Endothelial cell of umbilical vein (primary cell): ENCODE results near the gene CACNA1C. TPM values are rescaled to one million over a fixed set of nuclear protein-coding genes. Genes with fewer than 3 reads are reported as not detected.

Experiments used
- BruUV-seq: library from RNA; stranded (reverse); fragments of 400-500 nt; replicated peaks from 2 replicates; lab custom pipeline; 2021; lab: Mats Ljungman, UMichigan
- CTCF ChIA-PET: fragments of 300-600, 350-600 bp; sonication (Branson Sonifier 250); formaldehyde crosslinking; loops from one replicate; lab custom pipeline; 2021; ENCODE audit warnings: antibody characterized with exemption, inconsistent platforms; lab: Charles Lee
- POLR2A ChIA-PET: fragments of 300-600, 350-600 bp; sonication (Branson Sonifier 250); formaldehyde crosslinking; loops from one replicate; lab custom pipeline; 2021; ENCODE audit warnings: antibody characterized with exemption, inconsistent platforms; lab: Charles Lee
- DNase-seq: peaks from one replicate; pipeline ENCODE4 v3.0.0-alpha.2; 2011; ENCODE audit warnings: low read depth, low spot score
- FAIRE-seq: peaks from 2 replicates; lab custom pipeline; 2011; peaks lifted over from hg19 to GRCh38; lab: Jason Lieb, UNC
- H2AFZ ChIP-seq: 2 replicates; pipeline ENCODE4 v1.6.0; 2012; ENCODE audit warnings: low read depth, low read length, control low read depth, inconsistent platforms
- H3K27ac ChIP-seq: 2 replicates; pipeline ENCODE4 v1.5.1; 2011; ENCODE audit warnings: low read depth, mild to moderate bottlenecking, control low read depth, low read length, moderate library complexity; ENCODE audit not compliant: insufficient read depth
- H3K27me3 ChIP-seq, 2 experiments: 2 replicates each; pipeline versions ENCODE4 v1.6.0 to v1.6.1; 2011; ENCODE audit warnings: low read length in 2 of 2, mixed read lengths in 1 of 2; ENCODE audit not compliant: control insufficient read depth in 2 of 2, insufficient read depth in 2 of 2
- H3K36me3 ChIP-seq, 2 experiments: 2 replicates in 1 of 2; 3 replicates in 1 of 2; pipeline ENCODE4 v1.5.1; 2011; ENCODE audit warnings: low read length in 2 of 2, mild to moderate bottlenecking in 1 of 2, moderate library complexity in 1 of 2; ENCODE audit not compliant: control insufficient read depth in 2 of 2, insufficient read depth in 2 of 2; ENCODE audit errors: extremely low read depth in 1 of 2
- H3K4me1 ChIP-seq: 3 replicates; pipeline ENCODE4 v1.5.1; 2011; ENCODE audit warnings: mild to moderate bottlenecking, low read length; ENCODE audit not compliant: control insufficient read depth, insufficient read depth; ENCODE audit errors: extremely low read depth
- H3K4me2 ChIP-seq: 2 replicates; pipeline ENCODE4 v1.6.1; 2011; ENCODE audit warnings: low read length, control low read depth, mixed read lengths; ENCODE audit not compliant: insufficient read depth
- H3K4me3 ChIP-seq, 3 experiments: fragments of 200-600 bp in 1 of 3; sonication (generic), shearing (Covaris generic) in 1 of 3; replicated peaks in 1 of 3; 2 replicates each; pipeline ENCODE4 v1.5.1; 2011 to 2016; ENCODE audit warnings: control low read depth in 3 of 3, low read length in 3 of 3, mild to moderate bottlenecking in 2 of 3, inconsistent platforms in 1 of 3, low read depth in 1 of 3, moderate library complexity in 1 of 3; ENCODE audit not compliant: insufficient read depth in 1 of 3
- H3K79me2 ChIP-seq: 2 replicates; pipeline ENCODE4 v1.6.0; 2012; ENCODE audit warnings: low read length, inconsistent platforms; ENCODE audit not compliant: control insufficient read depth, insufficient read depth
- H3K9ac ChIP-seq: replicated peaks from 2 replicates; pipeline ENCODE3; 2011; ENCODE audit warnings: low read length, control low read depth; ENCODE audit not compliant: insufficient read depth; ENCODE audit errors: extremely low read depth
- H3K9me1 ChIP-seq: replicated peaks from 3 replicates; pipeline ENCODE4 v1.6.0; 2011; ENCODE audit warnings: mild to moderate bottlenecking, low read length; ENCODE audit not compliant: control insufficient read depth, insufficient read depth; ENCODE audit errors: extremely low read depth
- H3K9me3 ChIP-seq: replicated peaks from 2 replicates; pipeline ENCODE4 v1.5.1; 2012; ENCODE audit warnings: low read length, inconsistent platforms; ENCODE audit not compliant: control insufficient read depth, insufficient read depth
- H4K20me1 ChIP-seq: replicated peaks from 2 replicates; pipeline ENCODE3; 2011; ENCODE audit warnings: mild to moderate bottlenecking, low read length; ENCODE audit not compliant: control insufficient read depth, insufficient read depth; ENCODE audit errors: extremely low read depth
- CTCF ChIP-seq, 2 donors: IDR thresholded peaks; 1 replicate in 1 of 2; 2 replicates in 1 of 2; pipeline ENCODE4 v1.5.1; 2011; ENCODE audit warnings: low read length in 2 of 2, mild to moderate bottlenecking in 2 of 2, moderate library complexity in 2 of 2, control low read depth in 1 of 2, inconsistent platforms in 1 of 2, low read depth in 1 of 2; ENCODE audit not compliant: insufficient read depth in 1 of 2; ENCODE audit errors: extremely low read depth in 1 of 2
- EZH2 ChIP-seq: IDR thresholded peaks from 2 replicates; pipeline ENCODE4 v1.6.1; 2012; ENCODE audit warnings: borderline replicate concordance, low read depth, mild to moderate bottlenecking, moderate library complexity, low read length, inconsistent platforms; ENCODE audit not compliant: severe bottlenecking
- FOS ChIP-seq: IDR thresholded peaks from 2 replicates; pipeline ENCODE4 v1.6.1; 2011; ENCODE audit warnings: mild to moderate bottlenecking, low read length, moderate library complexity, borderline replicate concordance; ENCODE audit not compliant: insufficient read depth
- GATA2 ChIP-seq: IDR thresholded peaks from 2 replicates; pipeline ENCODE4 v1.7.0; 2011; ENCODE audit warnings: low read depth, mild to moderate bottlenecking, moderate library complexity, mixed read lengths, low read length; ENCODE audit not compliant: insufficient read length, insufficient read depth
- JUN ChIP-seq: IDR thresholded peaks from 2 replicates; pipeline ENCODE4 v1.6.1; 2011; ENCODE audit warnings: borderline replicate concordance, low read depth; ENCODE audit not compliant: insufficient read length, insufficient read depth
- MAX ChIP-seq: IDR thresholded peaks from 2 replicates; pipeline ENCODE4 v1.6.1; 2011; ENCODE audit not compliant: insufficient read depth, insufficient read length
- MYC ChIP-seq: IDR thresholded peaks from one replicate; pipeline ENCODE4 v1.6.1; 2011; ENCODE audit warnings: mild to moderate bottlenecking, low read depth, low read length
- POLR2A ChIP-seq: IDR thresholded peaks from 2 replicates; pipeline ENCODE4 v1.6.1; 2012; ENCODE audit warnings: low read depth, mild to moderate bottlenecking, control low read depth, low read length
- POLR2AphosphoS5 ChIP-seq: IDR thresholded peaks from 2 replicates; pipeline ENCODE4 v1.6.1; 2012; ENCODE audit warnings: low read depth, mild to moderate bottlenecking, control low read depth, low read length, moderate library complexity; ENCODE audit not compliant: insufficient read depth
- dilution Hi-C: fragments of 300-500 bp; cut with MboI; formaldehyde crosslinking; loops from one replicate; pipeline ENCODE4 v1.15.0; 2019; ENCODE audit warnings: low sequenced_read_pairs; ENCODE audit not compliant: extremely low pct_ligation_motif_present
- intact Hi-C: fragments of 100-400 bp; cut with micrococcal nuclease; formaldehyde crosslinking; loops from one replicate; pipeline ENCODE4 v1.10.0; 2022
- polyA plus RNA-seq, 4 experiments: library from polyadenylated mRNA; depleted of rRNA in 3 of 4; stranded (reverse) in 3 of 4; unstranded in 1 of 4; fragments of >200 nt; gene quantifications; 2 replicates each; pipeline versions ENCODE4 v1.2.1 to v1.2.3, GENCODE V29; 2011 to 2012; ENCODE audit warnings: missing spikeins in 1 of 4
- total RNA-seq: library from RNA; stranded (reverse); gene quantifications from 2 replicates; pipeline ENCODE4 v1.2.3, GENCODE V29; 2021

The CACNA1C gene
- total and polyA plus RNA-seq, 2 donors (not counting 3 experiments of a cell fraction or from before 2014, with no cell fraction given) = not detected

GRCh38 chr12:2489275-2489674, 436.5 kb downstream of the CACNA1C start:
- TF ChIP-seq EZH2 (no peak), CTCF (IDR thresholded peaks at IDR 0.05; ENCODE audit: extremely low read depth in 1 of 2, insufficient read depth in 1 of 2, low read depth in 1 of 2, low read length in 2 of 2) (no peak), FOS (no peak), JUN (no peak), POLR2AphosphoS5 (no peak), POLR2A (no peak), GATA2 (no peak), MAX (no peak), MYC (no peak)
- POLR2A ChIA-PET = no interaction called here
- Histone ChIP-seq H3K4me1 (no peaks in the 10 kb centered on the region), H3K27ac (no peak overlapping the region), H3K9me3 (no peaks in the 10 kb centered on the region), H3K27me3 (no peaks in the 10 kb centered on the region), H4K20me1 (no peaks in the 10 kb centered on the region), H3K36me3 (no peaks in the 10 kb centered on the region), H3K79me2 (no peaks in the 10 kb centered on the region), H3K9me1 (no peaks in the 10 kb centered on the region), H3K9ac (no peak overlapping the region), H3K4me2 (no peak overlapping the region), H3K4me3 (no peak overlapping the region), H2AFZ (no peak overlapping the region)
- FAIRE-seq (no peak), DNase-seq (no peak)
- CTCF ChIA-PET = no interaction called here
- dilution Hi-C loops = no loop called here
- BruUV-seq = no TSS peak
- intact Hi-C loops = no loop called here
